SK-N-SH treated with all-trans-retinoic acid at 6 μM for 48 hours (cell line): ENCODE measurements around the gene EPHA6.

ENCODE experiments used
- ATAC-seq: fragments of 200-7000 bp; cut with Tn5 transposase; 3 replicates; pipeline ENCODE4 v1.9.1; 2020; ENCODE audit warnings: mild to moderate bottlenecking, moderate library complexity
- ARNTL ChIP-seq: fragments of 450-650 bp; formaldehyde crosslinking; IDR thresholded peaks from 2 replicates; pipeline ENCODE4 v1.5.0; 2020; ENCODE audit warnings: low read depth, mild to moderate bottlenecking, moderate library complexity, borderline replicate concordance
- BACH2 ChIP-seq: fragments of 250-450 bp; sonication (Bioruptor Pico); IDR thresholded peaks from 2 replicates; pipeline ENCODE4 v1.9.0; 2021; ENCODE audit warnings: mild to moderate bottlenecking, borderline replicate concordance
- CSDC2 ChIP-seq: fragments of 250-450 bp; sonication (Bioruptor Pico); IDR thresholded peaks from 2 replicates; pipeline ENCODE4 v1.5.0; 2020; ENCODE audit warnings: mild to moderate bottlenecking, moderate library complexity
- CSRNP3 ChIP-seq: fragments of 250-450 bp; sonication (Bioruptor Pico); IDR thresholded peaks from 2 replicates; pipeline ENCODE4 v1.5.1; 2021; ENCODE audit warnings: mild to moderate bottlenecking, moderate library complexity
- ESRRG ChIP-seq: fragments of 250-450 bp; sonication (Bioruptor Pico); IDR thresholded peaks from 2 replicates; pipeline ENCODE4 v1.6.1; 2021; ENCODE audit warnings: mild to moderate bottlenecking
- GLIS3 ChIP-seq: fragments of 250-450 bp; sonication (Bioruptor Pico); IDR thresholded peaks from 2 replicates; pipeline ENCODE4 v1.5.0; 2020; ENCODE audit warnings: mild to moderate bottlenecking, moderate library complexity
- ISL1 ChIP-seq: fragments of 250-450 bp; sonication (Bioruptor Pico); IDR thresholded peaks from 2 replicates; pipeline ENCODE4 v2.1.2; 2022; ENCODE audit warnings: mild to moderate bottlenecking, moderate library complexity
- OSR1 ChIP-seq: fragments of 250-450 bp; sonication (Bioruptor Pico); IDR thresholded peaks from 2 replicates; pipeline ENCODE4 v1.8.0; 2022; ENCODE audit warnings: moderate library complexity, mild to moderate bottlenecking, inconsistent platforms
- PPARA ChIP-seq: fragments of 250-450 bp; sonication (Bioruptor Pico); IDR thresholded peaks from 2 replicates; pipeline ENCODE4 v1.5.0; 2020; ENCODE audit warnings: mild to moderate bottlenecking, borderline replicate concordance
- SNAI2 ChIP-seq: fragments of 250-450 bp; sonication (Bioruptor Pico); IDR thresholded peaks from 2 replicates; pipeline ENCODE4 v1.5.0; 2020; ENCODE audit warnings: mild to moderate bottlenecking, moderate library complexity
- TCF4 ChIP-seq: fragments of 250-450 bp; sonication (Bioruptor Pico); IDR thresholded peaks from 2 replicates; pipeline ENCODE4 v1.8.0; 2021; ENCODE audit warnings: mild to moderate bottlenecking, moderate library complexity, borderline replicate concordance
- TOX ChIP-seq: fragments of 250-450 bp; sonication (Bioruptor Pico); IDR thresholded peaks from 2 replicates; pipeline ENCODE4 v1.8.0; 2021; ENCODE audit warnings: mild to moderate bottlenecking, moderate library complexity, borderline replicate concordance
- ZC3H10 ChIP-seq: fragments of 250-450 bp; sonication (Bioruptor Pico); IDR thresholded peaks from 2 replicates; pipeline ENCODE4 v1.5.1; 2021; ENCODE audit warnings: mild to moderate bottlenecking, moderate library complexity
- ZFP3 ChIP-seq: fragments of 250-450 bp; sonication (Bioruptor Pico); IDR thresholded peaks from 2 replicates; pipeline ENCODE4 v1.5.0; 2020; ENCODE audit warnings: mild to moderate bottlenecking, moderate library complexity
- ZFP30 ChIP-seq: fragments of 450-650 bp; formaldehyde crosslinking; IDR thresholded peaks from 2 replicates; pipeline ENCODE4 v1.5.0; 2022; ENCODE audit warnings: mild to moderate bottlenecking, moderate library complexity
- ZNF565 ChIP-seq: fragments of 450-650 bp; formaldehyde crosslinking; conservative IDR thresholded peaks from 2 replicates; pipeline ENCODE4 v1.5.0; 2020; ENCODE audit warnings: low read depth, mild to moderate bottlenecking, moderate library complexity
- ZNF70 ChIP-seq: fragments of 450-650 bp; formaldehyde crosslinking; IDR thresholded peaks from 2 replicates; pipeline ENCODE4 v1.5.0; 2020; ENCODE audit warnings: mild to moderate bottlenecking, moderate library complexity
- ZNF8 ChIP-seq: fragments of 450-650 bp; formaldehyde crosslinking; IDR thresholded peaks from 2 replicates; pipeline ENCODE4 v1.5.0; 2020; ENCODE audit warnings: mild to moderate bottlenecking, moderate library complexity
- TF ChIP-seq, protein P1 (sequence below): fragments of 250-450 bp; sonication (Bioruptor Pico); IDR thresholded peaks from 2 replicates; pipeline ENCODE4 v1.5.0; 2020; ENCODE audit warnings: mild to moderate bottlenecking, moderate library complexity
- TF ChIP-seq, protein P2 (sequence below): fragments of 250-450 bp; sonication (Bioruptor Pico); IDR thresholded peaks from 2 replicates; pipeline ENCODE4 v1.5.1; 2020; ENCODE audit warnings: low read depth, mild to moderate bottlenecking, moderate library complexity
- TF ChIP-seq, protein P3 (sequence below): fragments of 250-450 bp; sonication (Bioruptor Pico); IDR thresholded peaks from 2 replicates; pipeline ENCODE4 v1.8.0; 2021; ENCODE audit warnings: low read depth, mild to moderate bottlenecking, moderate library complexity, borderline replicate concordance

The EPHA6 gene

DNA sequence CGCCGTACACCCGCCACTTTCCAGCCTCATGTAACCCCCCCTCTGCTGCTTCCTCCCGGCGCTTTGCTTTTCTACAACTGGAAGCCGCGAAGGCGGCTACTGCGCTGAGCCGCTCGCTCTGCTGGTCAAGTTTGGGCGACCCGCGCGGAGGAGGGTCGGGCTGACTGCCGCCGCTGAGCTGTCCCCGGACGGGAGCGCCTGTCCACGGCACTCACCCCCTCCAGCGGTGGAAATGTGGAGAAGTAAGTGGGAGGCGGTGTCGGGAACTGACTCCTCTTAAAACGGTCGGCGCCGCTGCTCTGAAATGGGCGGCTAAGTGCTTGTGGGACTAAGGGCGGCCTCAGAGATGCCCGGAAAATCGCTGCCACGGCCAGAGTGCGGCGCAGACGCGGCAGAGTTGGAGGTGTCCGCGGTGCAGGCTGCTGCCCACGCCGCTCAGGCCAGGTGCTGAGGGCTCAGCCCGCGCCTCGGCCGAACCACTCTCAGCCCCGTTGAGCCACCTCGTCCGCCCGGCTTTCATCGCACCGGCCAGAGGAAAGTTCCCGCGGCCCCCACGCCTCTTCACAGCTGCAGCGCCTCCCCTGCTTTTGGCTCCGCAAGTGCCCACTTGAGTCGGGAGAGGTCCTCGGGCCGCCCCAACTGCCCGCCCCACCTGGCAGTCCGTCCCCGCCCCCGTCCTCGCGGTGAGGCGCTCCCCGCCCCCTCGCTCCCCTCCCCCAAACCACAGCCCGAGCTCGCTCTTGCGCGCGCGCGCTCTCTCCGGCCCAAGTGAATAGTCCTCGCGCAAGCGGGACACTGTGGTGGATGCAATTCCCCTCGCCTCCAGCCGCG lies at the start of gene EPHA6:
Gene EPHA6 (plus strand): TSS at position 775 of the 831 bp plus-strand sequence.
- ATAC-seq = peak; percentile 79
- TF ChIP-seq CSRNP3 = no peak
- no peak for TF ChIP-seq ZNF8 (CRISPR knock-in tag)
- TF ChIP-seq ISL1 (CRISPR knock-in tag) = no peak
- no peak for TF ChIP-seq PPARA
- TF ChIP-seq OSR1 = no peak
- no peak for TF ChIP-seq ZNF565 (CRISPR knock-in tag)
- no peak for TF ChIP-seq ZFP30 (CRISPR knock-in tag)
- no peak for TF ChIP-seq SNAI2 (CRISPR knock-in tag)
- no peak for TF ChIP-seq CSDC2 (CRISPR knock-in tag)
- TF ChIP-seq, protein P1, sequence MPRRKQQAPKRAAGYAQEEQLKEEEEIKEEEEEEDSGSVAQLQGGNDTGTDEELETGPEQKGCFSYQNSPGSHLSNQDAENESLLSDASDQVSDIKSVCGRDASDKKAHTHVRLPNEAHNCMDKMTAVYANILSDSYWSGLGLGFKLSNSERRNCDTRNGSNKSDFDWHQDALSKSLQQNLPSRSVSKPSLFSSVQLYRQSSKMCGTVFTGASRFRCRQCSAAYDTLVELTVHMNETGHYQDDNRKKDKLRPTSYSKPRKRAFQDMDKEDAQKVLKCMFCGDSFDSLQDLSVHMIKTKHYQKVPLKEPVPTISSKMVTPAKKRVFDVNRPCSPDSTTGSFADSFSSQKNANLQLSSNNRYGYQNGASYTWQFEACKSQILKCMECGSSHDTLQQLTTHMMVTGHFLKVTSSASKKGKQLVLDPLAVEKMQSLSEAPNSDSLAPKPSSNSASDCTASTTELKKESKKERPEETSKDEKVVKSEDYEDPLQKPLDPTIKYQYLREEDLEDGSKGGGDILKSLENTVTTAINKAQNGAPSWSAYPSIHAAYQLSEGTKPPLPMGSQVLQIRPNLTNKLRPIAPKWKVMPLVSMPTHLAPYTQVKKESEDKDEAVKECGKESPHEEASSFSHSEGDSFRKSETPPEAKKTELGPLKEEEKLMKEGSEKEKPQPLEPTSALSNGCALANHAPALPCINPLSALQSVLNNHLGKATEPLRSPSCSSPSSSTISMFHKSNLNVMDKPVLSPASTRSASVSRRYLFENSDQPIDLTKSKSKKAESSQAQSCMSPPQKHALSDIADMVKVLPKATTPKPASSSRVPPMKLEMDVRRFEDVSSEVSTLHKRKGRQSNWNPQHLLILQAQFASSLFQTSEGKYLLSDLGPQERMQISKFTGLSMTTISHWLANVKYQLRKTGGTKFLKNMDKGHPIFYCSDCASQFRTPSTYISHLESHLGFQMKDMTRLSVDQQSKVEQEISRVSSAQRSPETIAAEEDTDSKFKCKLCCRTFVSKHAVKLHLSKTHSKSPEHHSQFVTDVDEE (CRISPR knock-in tag) = no peak
- TF ChIP-seq, protein P2, sequence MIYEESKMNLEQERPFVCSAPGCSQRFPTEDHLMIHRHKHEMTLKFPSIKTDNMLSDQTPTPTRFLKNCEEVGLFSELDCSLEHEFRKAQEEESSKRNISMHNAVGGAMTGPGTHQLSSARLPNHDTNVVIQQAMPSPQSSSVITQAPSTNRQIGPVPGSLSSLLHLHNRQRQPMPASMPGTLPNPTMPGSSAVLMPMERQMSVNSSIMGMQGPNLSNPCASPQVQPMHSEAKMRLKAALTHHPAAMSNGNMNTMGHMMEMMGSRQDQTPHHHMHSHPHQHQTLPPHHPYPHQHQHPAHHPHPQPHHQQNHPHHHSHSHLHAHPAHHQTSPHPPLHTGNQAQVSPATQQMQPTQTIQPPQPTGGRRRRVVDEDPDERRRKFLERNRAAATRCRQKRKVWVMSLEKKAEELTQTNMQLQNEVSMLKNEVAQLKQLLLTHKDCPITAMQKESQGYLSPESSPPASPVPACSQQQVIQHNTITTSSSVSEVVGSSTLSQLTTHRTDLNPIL (CRISPR knock-in tag) = no peak
- TF ChIP-seq, protein P3, sequence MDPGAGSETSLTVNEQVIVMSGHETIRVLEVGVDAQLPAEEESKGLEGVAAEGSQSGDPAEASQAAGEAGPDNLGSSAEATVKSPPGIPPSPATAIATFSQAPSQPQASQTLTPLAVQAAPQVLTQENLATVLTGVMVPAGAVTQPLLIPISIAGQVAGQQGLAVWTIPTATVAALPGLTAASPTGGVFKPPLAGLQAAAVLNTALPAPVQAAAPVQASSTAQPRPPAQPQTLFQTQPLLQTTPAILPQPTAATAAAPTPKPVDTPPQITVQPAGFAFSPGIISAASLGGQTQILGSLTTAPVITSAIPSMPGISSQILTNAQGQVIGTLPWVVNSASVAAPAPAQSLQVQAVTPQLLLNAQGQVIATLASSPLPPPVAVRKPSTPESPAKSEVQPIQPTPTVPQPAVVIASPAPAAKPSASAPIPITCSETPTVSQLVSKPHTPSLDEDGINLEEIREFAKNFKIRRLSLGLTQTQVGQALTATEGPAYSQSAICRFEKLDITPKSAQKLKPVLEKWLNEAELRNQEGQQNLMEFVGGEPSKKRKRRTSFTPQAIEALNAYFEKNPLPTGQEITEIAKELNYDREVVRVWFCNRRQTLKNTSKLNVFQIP (CRISPR knock-in tag) = no peak
- no peak for TF ChIP-seq GLIS3 (CRISPR knock-in tag)

DNA sequence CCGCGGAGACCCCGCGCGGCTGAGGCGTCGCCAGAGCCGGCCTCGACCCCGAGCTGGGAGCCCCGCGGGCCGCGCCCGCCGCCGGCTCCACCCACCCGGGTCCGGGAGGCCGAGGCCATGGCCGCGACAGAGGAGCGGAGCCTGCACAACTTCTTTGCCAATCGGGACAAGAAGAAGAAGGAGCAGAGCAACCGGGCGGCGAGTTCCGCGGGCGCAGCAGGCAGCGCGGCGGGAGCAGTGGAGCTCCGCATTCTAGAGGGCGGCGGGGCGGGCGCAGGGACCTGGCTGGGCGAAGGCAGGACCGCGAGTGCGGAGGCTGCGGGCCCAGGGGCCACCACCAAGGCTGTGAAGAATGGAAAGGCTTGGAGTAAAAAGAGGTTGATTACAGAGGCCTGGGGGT lies 37.6 kb upstream of the EPHA6 start:
- no peak for TF ChIP-seq GLIS3 (CRISPR knock-in tag)
- TF ChIP-seq CSDC2 (CRISPR knock-in tag) = no peak
- no peak for TF ChIP-seq SNAI2 (CRISPR knock-in tag)
- no peak for TF ChIP-seq ESRRG
- TF ChIP-seq TCF4 (CRISPR knock-in tag) = no peak
- no peak for TF ChIP-seq PPARA
- TF ChIP-seq CSRNP3 = no peak
- no peak for TF ChIP-seq ZC3H10
- TF ChIP-seq ZNF70 = no peak
- TF ChIP-seq ZFP30 (CRISPR knock-in tag) = no peak
- no peak for TF ChIP-seq BACH2 (CRISPR knock-in tag)
- TF ChIP-seq ARNTL (CRISPR knock-in tag) = no peak
- TF ChIP-seq, protein P1 (CRISPR knock-in tag) = no peak
- no peak for TF ChIP-seq ZFP3
- no peak for TF ChIP-seq OSR1
- TF ChIP-seq, protein P2 (CRISPR knock-in tag) = no peak
- TF ChIP-seq ISL1 (CRISPR knock-in tag) = no peak
- no peak for TF ChIP-seq TOX (CRISPR knock-in tag)
- TF ChIP-seq, all 23 proteins: peak for 0
- ATAC-seq = no peak
